Stimulated activated CD4-positive, alpha-beta T cell treated with anti-CD3 and anti-CD28 coated beads, Interleukin-4, amount 100 ng/mL, for 1 hour (primary cell): Measurements from ENCODE around the gene DNAJA3.

Source experiments
- DNase-seq: peaks from one replicate; pipeline ENCODE4 v3.0.0-alpha.2; 2020

Gene DNAJA3

DNA sequence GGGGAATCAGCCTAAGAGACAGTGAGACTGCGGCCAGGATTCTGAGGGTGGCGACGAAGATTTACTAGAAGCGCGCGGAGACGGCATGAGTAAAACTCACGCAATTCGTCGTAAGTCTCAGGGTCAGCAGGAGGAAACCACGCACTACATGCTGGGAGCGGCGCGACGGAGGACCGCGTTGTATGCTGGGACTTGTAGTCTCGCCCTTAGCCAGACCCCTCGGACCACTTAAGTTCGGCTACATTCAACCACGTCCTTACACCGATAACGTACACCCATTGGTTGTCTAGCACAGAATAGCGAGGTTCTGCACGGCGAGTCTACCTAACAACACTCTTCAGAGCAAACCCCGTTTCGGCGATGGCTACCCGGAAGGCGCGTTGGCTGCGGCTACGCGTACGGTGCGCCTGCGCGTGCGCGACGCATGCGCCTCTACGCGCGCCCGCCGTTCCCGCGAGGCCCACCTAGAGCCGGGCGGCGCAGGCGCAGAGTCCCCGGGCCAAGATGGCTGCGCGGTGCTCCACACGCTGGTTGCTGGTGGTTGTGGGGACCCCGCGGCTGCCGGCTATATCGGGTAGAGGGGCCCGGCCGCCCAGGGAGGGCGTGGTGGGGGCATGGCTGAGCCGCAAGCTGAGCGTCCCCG is at the start of gene DNAJA3:
Gene DNAJA3 (plus strand): TSS at position 491 of the 643 bp plus-strand sequence. CDS start 14 bp downstream, at position 505.
- peak; percentile 93 for DNase-seq

DNA sequence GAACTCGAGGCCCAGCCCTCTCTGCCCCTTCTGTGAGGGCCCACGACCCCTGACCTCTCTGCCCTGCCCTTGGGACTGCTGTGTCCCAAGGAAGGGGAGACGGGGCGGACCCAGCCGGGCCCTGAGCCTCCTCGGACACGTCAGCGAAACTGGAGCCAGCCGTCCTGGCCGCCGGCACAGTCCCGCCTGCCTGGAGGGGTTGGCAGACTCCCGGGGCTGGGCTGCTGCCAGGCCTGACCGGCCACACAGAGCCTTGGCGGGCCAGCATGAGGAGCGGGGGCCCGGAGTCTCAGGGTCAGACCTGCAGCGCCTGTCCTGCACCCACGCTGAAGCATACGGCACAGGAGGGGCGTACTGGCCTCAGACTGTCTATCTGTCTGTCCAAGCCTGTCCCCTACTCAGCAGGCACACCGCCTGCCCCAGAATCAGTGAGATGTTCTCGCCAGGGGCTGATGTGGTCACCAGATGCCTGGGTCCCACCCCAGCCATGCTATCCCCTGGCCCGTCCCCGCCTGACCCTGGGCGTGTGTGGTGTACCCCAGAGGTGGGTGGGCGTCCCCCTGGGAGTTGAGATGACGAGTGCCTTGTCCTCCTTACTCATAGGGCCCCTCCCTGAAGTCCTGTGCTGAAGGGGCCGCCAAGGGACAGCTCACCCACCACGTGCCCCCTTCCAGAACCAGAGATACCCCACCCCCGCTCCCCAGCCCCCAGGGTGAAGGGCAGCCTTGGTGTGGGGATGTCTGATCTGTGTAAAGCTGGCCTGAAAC is 49.4 kb upstream of the DNAJA3 start:
- DNase-seq, result no peak

DNA sequence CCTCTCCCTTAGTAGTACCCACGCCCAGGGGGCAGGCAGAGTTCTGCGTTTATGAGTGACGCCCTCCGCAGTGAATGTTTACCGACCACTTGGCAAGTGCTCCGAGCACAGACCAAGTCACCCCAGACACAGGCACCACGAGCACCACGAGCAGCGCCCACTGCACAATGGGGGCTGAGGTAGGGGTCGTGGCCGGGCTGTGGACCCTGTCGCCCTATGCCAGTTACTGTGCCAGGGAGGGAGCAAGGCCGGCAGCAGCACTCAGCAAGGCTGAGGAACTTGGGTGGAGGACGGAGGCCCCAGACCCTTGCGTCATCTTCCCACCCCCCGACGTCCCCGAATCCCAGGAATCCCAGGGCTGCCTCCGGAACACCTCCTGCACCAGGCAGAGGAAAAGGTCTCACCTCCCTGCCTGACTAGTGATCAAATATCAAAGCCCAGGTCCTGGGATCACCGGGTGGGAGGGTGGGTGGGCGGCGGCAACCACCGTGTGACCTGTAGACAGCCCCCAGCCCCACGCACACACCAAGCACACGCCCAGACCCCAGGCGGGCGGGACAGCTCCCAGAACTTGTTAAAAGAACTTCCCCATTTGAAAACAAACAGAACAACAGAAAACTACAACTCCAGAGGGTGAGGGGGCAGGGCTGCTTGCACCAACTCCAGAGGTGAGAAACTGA is 48.6 kb upstream of the DNAJA3 start:
- no peak for DNase-seq

DNA sequence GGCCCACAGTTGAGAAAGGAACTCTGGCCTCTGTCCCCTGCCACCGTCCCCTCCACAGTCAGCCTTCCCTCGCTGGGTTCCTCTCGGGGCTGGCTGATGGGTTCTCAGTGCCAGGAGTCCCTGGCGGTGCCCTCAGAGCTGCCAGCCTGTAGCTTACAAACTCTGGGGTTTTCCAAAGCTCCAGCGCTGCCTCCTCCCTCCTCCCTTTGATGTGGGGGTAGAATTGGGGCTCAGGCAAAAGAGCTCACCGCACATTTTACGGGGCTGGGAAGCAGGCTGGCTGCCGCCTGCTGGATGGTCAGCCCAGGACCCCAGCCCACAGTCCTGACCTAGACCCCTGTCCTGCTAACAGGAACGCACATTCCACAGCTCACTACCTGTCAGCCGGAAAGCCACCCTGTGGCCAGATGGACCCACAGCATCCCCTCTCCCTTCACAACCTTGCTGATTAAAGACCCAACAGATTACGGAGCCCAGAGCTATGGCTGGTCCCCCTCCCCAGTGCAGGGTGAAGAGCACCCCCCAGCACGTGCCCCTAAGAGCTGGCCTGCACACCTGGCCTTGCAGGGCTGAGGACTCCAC is 48.0 kb upstream of the DNAJA3 start:
- DNase-seq, result no peak

DNA sequence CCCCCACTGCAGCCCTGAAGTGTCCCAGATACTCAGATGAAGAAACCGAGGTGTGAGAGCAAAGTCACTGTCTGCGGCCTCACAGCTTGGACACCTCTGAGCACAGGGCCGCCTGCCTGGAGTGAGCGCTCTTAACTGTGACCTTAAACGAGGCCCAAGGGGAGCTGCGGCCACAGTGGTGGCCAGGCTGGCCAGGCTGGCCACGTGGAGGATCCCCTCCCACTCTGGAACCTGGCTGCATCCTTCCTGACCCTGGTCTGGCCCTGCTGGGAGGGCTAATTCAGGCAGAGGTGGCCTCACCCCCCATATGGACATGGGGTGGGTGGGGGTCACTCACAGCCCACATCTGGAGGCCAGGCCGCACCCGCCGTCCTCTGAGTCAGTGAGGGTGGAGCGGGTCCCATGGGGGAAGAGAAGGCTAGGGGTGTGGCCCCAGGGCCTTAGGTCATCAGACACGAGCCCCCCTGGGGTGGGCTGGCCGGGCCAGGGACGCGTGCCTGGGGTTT is 47.5 kb upstream of the DNAJA3 start:
- DNase-seq, result no peak

DNA sequence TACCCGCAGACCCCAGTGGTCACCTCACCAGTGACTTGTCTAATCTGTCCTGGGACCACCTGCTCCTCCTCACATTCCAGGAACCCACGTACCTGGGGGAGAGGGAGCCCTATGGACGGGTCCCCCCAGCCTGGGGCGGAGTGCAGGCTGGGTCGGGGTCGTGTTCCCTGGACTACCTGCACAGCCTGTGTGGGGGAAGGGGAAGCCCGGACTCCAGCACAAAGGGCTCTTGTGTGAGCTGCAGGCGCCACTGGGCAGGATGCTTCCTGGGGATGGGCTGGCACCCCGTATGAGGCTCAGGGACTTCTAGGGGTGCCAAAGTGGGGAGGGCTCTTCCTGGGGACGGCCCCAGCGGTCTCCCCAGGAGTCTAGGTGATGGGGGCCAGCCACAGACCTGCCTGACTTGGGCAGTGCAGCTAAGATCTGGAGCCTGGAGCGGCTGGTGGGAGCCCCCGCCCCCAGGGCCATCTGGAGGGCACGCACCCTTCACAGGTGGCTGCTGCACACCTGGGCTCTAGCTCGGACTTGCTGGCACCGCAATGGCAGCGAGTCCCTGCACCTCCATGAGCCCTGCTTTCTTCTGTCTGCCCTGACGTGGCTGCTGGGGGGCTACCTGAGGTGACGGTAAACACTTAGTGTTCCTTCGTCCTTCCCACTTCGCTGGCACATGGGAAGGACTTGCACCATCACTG is 46.5 kb upstream of the DNAJA3 start:
- DNase-seq, result no peak

DNA sequence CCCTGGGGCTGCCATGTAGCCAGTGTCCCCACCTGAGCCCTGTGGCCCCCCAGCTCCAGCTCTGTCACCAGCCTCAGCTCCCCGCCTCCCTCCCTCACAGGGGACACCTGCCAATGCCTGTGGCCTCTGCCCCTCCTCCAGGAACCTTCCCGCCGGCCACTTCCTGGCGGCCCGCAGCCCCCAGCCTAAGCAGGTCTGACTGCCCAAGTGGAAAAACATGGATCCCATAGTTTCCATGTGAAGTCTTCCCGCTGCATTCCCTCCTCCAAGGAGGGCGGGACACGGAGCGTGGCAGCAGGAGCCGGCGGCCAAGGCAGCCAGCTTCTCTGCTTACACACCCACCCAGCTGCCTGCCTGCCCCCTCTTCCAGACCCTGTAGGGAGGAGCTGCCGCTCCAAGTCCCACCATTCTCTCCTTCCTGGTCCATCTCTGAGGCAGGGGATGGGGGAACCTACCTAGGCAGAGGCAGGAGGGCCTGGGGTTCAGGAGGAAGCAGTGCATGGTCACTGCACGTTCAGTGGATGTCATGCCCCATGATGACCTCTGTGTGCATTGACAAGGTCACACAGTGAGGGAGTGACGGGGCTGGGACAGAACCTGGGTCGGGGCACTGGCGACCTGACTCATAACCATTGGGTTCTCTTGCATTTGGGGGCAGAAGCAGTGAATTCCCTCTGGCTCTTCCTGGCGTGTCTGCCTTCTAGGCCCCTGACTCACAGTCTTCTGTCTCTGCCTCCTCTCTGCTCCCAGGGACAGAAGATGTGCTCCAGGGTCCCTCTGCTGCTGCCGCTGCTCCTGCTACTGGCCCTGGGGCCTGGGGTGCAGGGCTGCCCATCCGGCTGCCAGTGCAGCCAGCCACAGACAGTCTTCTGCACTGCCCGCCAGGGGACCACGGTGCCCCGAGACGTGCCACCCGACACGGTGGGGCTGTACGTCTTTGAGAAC is 45.3 kb upstream of the DNAJA3 start:
- DNase-seq, result no peak

DNA sequence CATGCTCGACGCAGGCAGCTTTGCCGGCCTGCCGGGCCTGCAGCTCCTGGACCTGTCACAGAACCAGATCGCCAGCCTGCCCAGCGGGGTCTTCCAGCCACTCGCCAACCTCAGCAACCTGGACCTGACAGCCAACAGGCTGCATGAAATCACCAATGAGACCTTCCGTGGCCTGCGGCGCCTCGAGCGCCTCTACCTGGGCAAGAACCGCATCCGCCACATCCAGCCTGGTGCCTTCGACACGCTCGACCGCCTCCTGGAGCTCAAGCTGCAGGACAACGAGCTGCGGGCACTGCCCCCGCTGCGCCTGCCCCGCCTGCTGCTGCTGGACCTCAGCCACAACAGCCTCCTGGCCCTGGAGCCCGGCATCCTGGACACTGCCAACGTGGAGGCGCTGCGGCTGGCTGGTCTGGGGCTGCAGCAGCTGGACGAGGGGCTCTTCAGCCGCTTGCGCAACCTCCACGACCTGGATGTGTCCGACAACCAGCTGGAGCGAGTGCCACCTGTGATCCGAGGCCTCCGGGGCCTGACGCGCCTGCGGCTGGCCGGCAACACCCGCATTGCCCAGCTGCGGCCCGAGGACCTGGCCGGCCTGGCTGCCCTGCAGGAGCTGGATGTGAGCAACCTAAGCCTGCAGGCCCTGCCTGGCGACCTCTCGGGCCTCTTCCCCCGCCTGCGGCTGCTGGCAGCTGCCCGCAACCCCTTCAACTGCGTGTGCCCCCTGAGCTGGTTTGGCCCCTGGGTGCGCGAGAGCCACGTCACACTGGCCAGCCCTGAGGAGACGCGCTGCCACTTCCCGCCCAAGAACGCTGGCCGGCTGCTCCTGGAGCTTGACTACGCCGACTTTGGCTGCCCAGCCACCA is 44.4 kb upstream of the DNAJA3 start:
- no peak for DNase-seq

DNA sequence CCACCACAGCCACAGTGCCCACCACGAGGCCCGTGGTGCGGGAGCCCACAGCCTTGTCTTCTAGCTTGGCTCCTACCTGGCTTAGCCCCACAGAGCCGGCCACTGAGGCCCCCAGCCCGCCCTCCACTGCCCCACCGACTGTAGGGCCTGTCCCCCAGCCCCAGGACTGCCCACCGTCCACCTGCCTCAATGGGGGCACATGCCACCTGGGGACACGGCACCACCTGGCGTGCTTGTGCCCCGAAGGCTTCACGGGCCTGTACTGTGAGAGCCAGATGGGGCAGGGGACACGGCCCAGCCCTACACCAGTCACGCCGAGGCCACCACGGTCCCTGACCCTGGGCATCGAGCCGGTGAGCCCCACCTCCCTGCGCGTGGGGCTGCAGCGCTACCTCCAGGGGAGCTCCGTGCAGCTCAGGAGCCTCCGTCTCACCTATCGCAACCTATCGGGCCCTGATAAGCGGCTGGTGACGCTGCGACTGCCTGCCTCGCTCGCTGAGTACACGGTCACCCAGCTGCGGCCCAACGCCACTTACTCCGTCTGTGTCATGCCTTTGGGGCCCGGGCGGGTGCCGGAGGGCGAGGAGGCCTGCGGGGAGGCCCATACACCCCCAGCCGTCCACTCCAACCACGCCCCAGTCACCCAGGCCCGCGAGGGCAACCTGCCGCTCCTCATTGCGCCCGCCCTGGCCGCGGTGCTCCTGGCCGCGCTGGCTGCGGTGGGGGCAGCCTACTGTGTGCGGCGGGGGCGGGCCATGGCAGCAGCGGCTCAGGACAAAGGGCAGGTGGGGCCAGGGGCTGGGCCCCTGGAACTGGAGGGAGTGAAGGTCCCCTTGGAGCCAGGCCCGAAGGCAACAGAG is 43.5 kb upstream of the DNAJA3 start:
- DNase-seq, result no peak

DNA sequence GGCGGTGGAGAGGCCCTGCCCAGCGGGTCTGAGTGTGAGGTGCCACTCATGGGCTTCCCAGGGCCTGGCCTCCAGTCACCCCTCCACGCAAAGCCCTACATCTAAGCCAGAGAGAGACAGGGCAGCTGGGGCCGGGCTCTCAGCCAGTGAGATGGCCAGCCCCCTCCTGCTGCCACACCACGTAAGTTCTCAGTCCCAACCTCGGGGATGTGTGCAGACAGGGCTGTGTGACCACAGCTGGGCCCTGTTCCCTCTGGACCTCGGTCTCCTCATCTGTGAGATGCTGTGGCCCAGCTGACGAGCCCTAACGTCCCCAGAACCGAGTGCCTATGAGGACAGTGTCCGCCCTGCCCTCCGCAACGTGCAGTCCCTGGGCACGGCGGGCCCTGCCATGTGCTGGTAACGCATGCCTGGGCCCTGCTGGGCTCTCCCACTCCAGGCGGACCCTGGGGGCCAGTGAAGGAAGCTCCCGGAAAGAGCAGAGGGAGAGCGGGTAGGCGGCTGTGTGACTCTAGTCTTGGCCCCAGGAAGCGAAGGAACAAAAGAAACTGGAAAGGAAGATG is 42.8 kb upstream of the DNAJA3 start:
- DNase-seq, result no peak

DNA sequence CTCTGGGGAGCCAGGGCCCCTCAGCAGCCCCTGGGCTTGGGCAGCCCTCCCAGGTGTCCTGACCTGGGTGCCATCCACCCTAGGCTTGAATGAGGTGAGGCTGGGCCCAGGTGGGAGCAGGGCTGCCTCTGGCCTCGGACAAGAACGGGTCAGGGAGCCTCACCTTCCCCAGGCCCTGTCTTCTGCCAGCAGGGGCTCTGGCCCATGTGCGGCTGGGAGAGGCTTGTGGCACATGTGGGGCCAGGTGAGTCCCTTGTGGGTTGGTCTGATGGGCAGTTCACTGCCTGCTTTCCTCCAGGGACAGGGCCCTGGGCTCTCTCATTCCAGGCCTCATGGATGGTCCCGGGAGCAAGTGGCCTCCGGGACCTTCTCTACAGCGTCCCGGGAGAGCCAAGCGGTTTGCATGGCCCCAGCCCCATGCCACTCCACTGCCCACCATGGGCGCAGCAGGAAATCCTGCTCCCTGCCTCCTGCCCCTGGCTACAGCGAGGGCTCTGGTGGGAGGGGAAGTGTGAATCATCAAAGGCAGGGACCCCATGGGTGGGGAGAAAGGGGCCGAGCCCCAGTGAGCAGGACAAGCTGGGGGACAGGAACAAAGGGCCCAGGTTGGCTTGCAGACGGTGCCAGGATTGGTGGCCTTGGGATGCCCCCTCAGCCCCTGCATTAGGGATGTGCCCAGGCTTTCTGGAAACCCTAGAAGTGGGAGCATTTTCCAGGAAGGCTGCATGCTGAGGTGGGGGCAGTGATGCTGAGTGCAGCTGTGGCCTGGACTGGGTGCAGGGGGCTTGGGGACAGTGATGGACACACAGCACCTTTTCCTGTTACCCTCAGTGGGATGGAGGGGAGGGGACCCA is 41.9 kb upstream of the DNAJA3 start:
- no peak for DNase-seq

DNA sequence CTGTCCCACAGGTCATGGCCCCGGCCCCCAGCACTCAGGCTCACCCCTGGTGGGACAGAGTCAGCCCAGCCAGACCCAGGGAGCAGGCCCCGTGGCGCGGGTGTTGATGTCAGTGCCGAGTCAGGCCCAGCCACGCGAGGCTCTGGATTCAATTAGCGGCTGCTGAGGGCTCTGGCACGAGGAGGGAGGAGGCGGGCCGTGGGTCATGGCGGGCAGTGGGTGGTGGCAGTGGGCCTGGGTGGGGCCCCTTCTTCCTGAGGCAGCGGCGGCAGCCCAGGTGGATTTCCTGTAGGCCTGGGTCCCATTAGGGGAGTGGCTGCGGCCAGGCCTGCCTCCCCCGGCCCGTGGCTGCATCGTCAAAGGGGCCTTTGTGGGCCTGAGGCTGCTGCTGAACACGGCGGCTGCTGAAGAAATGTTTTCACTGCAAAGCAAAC is 41.1 kb upstream of the DNAJA3 start:
- DNase-seq, result no peak

DNA sequence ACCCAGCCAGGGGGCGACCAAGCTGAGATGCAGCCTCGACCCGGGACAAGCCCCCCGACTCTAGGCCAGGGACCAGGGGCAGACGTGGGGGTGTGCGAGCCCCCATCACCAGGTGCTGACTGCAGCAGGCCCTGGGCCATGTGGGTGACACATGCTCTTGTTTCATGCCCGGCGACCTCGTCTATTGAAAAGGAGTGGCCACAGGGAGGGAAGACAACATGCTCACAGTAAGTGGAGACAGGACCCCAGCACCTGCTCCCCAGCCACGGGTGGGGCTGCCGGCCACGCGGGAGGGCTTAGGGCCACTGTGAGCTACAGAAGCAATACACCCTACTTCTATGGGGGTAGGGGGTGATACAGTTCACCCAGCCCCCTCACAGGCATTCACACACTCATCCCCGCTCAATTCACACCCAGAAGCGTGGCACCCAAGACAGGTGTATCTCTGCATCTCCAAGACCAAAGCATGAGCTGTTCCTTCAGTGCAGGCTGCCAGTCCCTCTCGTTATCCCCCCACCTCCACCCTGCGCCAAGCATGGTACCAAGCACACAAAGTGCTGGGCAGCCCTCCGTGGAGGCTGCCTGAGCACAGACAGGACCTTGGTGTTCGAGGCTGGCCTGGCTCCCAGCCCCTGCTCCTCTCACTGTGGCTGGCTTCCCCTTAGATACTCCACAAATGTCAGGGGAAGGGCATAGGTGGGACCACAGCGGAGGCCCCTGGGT is 40.4 kb upstream of the DNAJA3 start:
- no peak for DNase-seq

DNA sequence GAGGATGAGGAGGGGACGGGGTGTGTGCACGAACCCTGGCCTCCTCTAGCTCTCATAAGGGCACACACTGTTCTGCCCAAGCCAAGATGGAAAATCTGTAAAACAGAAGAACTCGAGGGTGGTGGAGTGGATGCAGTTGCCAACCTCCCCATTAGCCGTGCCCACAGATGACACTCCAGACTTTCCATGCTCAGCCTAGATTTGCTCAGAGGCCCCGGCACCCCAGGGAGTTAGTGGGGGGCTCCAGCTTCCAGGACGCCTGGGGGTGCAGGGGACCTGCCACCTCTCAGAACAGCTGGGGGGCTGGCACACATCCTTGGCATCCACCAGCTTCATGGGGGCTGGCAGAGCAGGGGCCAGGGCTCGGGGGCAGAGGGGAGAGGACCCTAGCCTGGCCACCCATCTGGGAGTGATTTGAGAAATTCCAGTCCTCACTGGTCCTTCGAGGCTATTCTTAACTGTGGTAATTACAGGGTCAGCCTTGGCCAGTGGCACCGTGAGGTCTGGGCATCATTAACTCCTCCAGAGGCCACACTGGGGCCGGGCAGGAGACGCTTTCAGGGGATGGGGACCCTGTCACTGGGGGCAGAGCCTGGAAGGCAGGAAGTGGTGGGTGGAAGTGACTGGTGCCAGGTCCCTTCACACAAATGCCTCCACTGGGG is 39.7 kb upstream of the DNAJA3 start:
- DNase-seq, result no peak

DNA sequence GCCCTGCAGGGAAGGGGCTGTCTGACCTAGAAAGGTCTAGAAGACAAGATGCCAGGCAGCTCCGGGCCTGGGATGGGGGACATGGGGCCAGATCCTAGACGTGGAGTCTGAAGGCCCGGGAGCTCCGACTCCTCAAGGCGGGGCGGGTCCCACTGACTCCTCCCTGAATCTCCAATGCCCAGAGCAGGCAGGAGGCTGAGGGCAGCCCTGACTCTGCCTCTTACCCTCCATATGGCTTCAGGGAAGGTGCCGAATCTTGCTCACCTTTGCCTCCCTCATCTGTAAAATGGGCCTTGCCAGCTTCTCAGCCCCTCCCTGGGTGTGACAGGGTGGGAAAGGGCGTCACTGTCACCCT is 39.2 kb upstream of the DNAJA3 start:
- no peak for DNase-seq

DNA sequence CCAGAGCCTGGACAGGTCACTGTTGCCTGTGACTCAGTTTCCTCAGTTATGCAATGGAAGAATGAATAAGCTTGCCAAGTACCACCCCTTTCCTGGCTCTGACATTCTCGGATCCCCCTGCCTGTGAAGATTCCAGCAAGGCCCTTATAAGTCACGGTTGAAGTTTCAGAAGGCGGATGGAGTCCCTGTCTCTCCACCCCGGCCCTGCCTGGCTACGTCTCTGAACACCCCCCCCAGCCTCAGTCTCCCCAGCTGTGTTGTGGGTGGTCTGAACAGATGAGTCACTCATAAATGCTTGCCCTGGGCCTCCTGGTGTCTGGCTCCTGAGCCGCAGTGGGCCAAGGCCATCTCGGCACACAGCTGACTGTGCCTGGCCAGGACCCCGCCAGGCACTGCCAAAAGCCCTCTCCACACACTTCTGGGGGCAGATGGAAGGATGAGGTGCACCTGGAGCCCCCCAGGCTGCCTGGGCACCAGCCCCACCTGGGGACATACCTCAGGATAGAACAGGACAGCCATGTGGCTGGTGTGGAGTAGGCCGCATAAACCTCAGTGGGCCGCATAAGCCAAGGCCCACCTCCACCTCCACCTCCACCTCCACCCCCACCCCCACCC is 38.6 kb upstream of the DNAJA3 start:
- no peak for DNase-seq

DNA sequence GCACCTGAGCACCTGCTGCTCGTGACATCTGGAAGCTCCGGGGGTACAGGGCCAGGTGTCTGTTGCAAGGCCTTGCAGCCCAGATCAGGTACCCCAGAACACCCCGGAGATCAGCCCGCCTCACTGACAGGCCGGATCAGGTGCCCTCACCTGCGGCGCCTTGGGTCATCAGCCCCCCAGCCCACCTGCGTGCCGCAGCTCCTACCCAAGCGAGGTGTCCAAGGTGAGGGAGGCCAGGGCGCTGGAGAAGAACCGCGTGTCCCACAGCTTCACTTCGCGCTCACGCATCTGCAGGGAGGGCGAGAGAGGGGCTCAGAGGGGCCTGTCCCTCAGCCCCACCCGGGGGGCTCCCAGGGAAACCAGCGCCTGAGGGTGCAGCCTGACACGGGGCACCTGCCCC is 37.9 kb upstream of the DNAJA3 start:
- no peak for DNase-seq
